ENCODE results near the gene RPS27A. TPM values are rescaled to one million over a fixed set of nuclear protein-coding genes. Genes with fewer than 3 reads are reported as not detected.
"Not testable (repeated sequence)": the region's sequence is repeated elsewhere in the genome, so short reads cannot be mapped to it uniquely, and the experiment has no call there.

RPS27A gene
- total RNA-seq, 1 donor: 641 TPM

- H3K27me3 ChIP-seq (ENCODE audit: insufficient read depth, low read length): no peaks in the 10 kb centered on the region
- no peak for TF ChIP-seq CTCF (IDR thresholded peaks at IDR 0.05; ENCODE audit: extremely low read depth, low read depth, low read length)
- no peaks in the 10 kb centered on the region for H3K9me3 ChIP-seq (ENCODE audit: low read depth, low read length)
- H3K36me3 ChIP-seq (ENCODE audit: insufficient read depth, low read length): peaks cover 24% of the 10 kb centered on the region
- H2AFZ ChIP-seq (ENCODE audit: low read length): no peak overlapping the region
- no peaks in the 10 kb centered on the region for H4K20me1 ChIP-seq (ENCODE audit: insufficient read depth, low read length)
- no peak overlapping the region for H3K27ac ChIP-seq (ENCODE audit: low read depth, low read length)
- H3K4me1 ChIP-seq (ENCODE audit: insufficient read depth, low read length): no peaks in the 10 kb centered on the region
- DNase-seq (ENCODE audit: insufficient read length, low spot score, missing footprints): no peak
- H3K79me2 ChIP-seq (ENCODE audit: insufficient read depth, low read length): no peaks in the 10 kb centered on the region
- H3K4me2 ChIP-seq (ENCODE audit: insufficient read depth, low read length): no peak overlapping the region
- no peak overlapping the region for H3K4me3 ChIP-seq (ENCODE audit: insufficient read depth, low read length)
These were observed 10.1 kb downstream of the RPS27A start for GRCh38 chr2:55242617-55243016.

DNA sequence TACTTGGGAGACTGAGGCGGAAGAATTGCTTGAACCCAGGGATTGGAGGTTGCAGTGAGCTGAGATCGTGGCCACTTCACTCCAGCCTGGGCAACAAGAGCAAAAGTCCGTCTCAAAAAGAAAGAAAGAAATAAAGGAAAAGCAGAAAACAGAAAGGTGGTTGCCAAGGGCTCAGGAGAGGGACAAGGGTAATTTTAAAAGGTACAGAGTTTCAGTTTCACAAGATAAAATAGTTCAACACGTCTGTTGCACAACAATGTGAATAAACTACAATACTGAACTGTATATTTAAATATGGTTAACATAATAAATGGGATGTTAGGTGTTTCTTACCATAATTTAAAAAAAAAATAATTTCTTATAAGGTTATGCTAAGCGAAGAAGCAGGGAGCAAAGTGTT is 12.9 kb downstream of the RPS27A start:
- Histone ChIP-seq H3K27me3 (ENCODE audit: insufficient read depth, low read length) (no peaks in the 10 kb centered on the region), H3K36me3 (ENCODE audit: insufficient read depth, low read length) (peaks cover 36% of the 10 kb centered on the region), H2AFZ (ENCODE audit: low read length) (no peak overlapping the region), H3K4me3 (ENCODE audit: insufficient read depth, low read length) (no peak overlapping the region), H3K9me3 (ENCODE audit: low read depth, low read length) (no peaks in the 10 kb centered on the region), H3K4me1 (ENCODE audit: insufficient read depth, low read length) (no peaks in the 10 kb centered on the region), H3K4me2 (ENCODE audit: insufficient read depth, low read length) (no peak overlapping the region), H4K20me1 (ENCODE audit: insufficient read depth, low read length) (no peaks in the 10 kb centered on the region), H3K79me2 (ENCODE audit: insufficient read depth, low read length) (no peaks in the 10 kb centered on the region), H3K27ac (ENCODE audit: low read depth, low read length) (no peak overlapping the region)
- no peak for DNase-seq (ENCODE audit: insufficient read length, low spot score, missing footprints)
- no peak for TF ChIP-seq CTCF (IDR thresholded peaks at IDR 0.05; ENCODE audit: extremely low read depth, low read depth, low read length)

DNA sequence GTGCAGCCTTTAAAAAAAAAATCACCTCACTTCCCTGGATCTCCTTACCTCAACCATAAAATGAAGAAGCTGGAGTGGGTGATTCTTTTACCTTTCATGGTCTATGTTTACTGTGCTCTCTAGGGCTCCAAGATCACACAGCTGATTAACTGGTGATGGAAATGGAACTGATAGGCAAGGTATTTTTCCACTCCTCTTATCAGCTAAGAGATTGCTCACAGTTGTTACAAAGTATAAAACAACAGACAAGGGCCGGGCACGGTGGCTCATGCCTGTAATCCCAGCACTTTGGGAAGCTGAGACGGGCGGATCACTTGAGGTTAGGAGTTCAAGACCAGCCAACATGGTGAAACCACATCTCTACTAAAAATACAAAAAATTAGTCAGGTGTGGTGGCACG is 14.5 kb downstream of the RPS27A start:
- H2AFZ ChIP-seq (ENCODE audit: low read length): no peak overlapping the region
- no peaks in the 10 kb centered on the region for H3K79me2 ChIP-seq (ENCODE audit: insufficient read depth, low read length)
- no peak for DNase-seq (ENCODE audit: insufficient read length, low spot score, missing footprints)
- no peak overlapping the region for H3K4me3 ChIP-seq (ENCODE audit: insufficient read depth, low read length)
- H3K27me3 ChIP-seq (ENCODE audit: insufficient read depth, low read length): no peaks in the 10 kb centered on the region
- H3K4me2 ChIP-seq (ENCODE audit: insufficient read depth, low read length): no peak overlapping the region
- no peaks in the 10 kb centered on the region for H3K4me1 ChIP-seq (ENCODE audit: insufficient read depth, low read length)
- H3K36me3 ChIP-seq (ENCODE audit: insufficient read depth, low read length): peaks cover 36% of the 10 kb centered on the region
- TF ChIP-seq CTCF (IDR thresholded peaks at IDR 0.05; ENCODE audit: extremely low read depth, low read depth, low read length): no peak
- no peaks in the 10 kb centered on the region for H4K20me1 ChIP-seq (ENCODE audit: insufficient read depth, low read length)
- H3K9me3 ChIP-seq (ENCODE audit: low read depth, low read length): no peaks in the 10 kb centered on the region
- no peak overlapping the region for H3K27ac ChIP-seq (ENCODE audit: low read depth, low read length)

DNA sequence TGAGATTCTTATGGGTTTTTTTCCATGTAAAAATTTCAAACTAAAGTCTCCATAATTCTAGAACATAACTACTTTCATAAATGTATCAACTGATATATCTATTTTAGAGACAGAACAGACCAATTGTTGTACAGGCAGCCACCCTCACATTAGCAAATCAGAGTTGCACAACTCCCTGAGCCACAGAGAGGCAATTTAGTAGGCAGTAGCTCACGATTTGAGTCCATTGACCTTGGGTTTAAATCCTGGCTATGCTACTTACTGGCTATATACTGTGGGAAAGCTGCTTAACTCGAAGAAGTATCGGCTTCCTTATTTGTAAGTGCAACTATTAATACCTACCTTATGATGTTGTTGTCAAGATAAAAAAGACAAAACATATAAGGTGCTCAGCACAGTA is 20.3 kb downstream of the RPS27A start:
- TF ChIP-seq CTCF (IDR thresholded peaks at IDR 0.05; ENCODE audit: extremely low read depth, low read depth, low read length): no peak

DNA sequence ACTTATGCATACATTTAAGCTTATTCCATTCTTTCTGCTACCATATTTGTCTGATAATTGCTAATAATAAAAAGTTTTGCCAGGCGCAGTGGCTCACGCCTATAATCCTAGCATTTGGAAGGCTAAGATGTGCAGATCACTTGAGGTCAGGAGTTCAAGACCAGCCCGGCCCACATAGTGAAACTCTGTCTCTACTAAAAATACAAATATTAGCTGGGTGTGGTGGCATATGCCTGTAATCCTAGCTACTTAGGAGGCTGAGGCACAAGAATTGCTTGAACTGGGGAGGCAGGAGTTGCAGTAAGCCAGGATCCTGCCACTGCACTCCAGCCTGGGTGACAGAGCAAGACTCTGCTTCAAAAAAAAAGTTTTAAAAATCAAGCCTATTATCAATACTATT is 27.1 kb downstream of the RPS27A start:
- not testable (repeated sequence) for H3K27ac ChIP-seq (ENCODE audit: low read depth, low read length); H3K9me3 ChIP-seq (ENCODE audit: low read depth, low read length); H3K79me2 ChIP-seq (ENCODE audit: insufficient read depth, low read length); DNase-seq (ENCODE audit: insufficient read length, low spot score, missing footprints); H3K27me3 ChIP-seq (ENCODE audit: insufficient read depth, low read length); H2AFZ ChIP-seq (ENCODE audit: low read length); H3K4me3 ChIP-seq (ENCODE audit: insufficient read depth, low read length); H4K20me1 ChIP-seq (ENCODE audit: insufficient read depth, low read length); H3K4me1 ChIP-seq (ENCODE audit: insufficient read depth, low read length); H3K4me2 ChIP-seq (ENCODE audit: insufficient read depth, low read length)
- H3K36me3 ChIP-seq (ENCODE audit: insufficient read depth, low read length): peaks cover 26% of the 10 kb centered on the region

More for the DNA sequence above, 20.3 kb downstream of the RPS27A start:
- Histone ChIP-seq H3K4me3 (ENCODE audit: insufficient read depth, low read length) (no peak overlapping the region), H3K27me3 (ENCODE audit: insufficient read depth, low read length) (no peaks in the 10 kb centered on the region), H2AFZ (ENCODE audit: low read length) (no peak overlapping the region), H3K27ac (ENCODE audit: low read depth, low read length) (no peak overlapping the region), H3K4me2 (ENCODE audit: insufficient read depth, low read length) (no peak overlapping the region), H4K20me1 (ENCODE audit: insufficient read depth, low read length) (no peaks in the 10 kb centered on the region), H3K79me2 (ENCODE audit: insufficient read depth, low read length) (no peaks in the 10 kb centered on the region), H3K9me3 (ENCODE audit: low read depth, low read length) (no peaks in the 10 kb centered on the region), H3K36me3 (ENCODE audit: insufficient read depth, low read length) (peaks cover 40% of the 10 kb centered on the region), H3K4me1 (ENCODE audit: insufficient read depth, low read length) (no peaks in the 10 kb centered on the region)
- no peak for DNase-seq (ENCODE audit: insufficient read length, low spot score, missing footprints)
